NT2/D1 (cell line): ENCODE data around the gene CLIC1.

ENCODE experiments used
- SUZ12 ChIP-seq: IDR thresholded peaks from 2 replicates; pipeline ENCODE4 v1.6.1; 2011; ENCODE audit not compliant: insufficient read length, insufficient read depth; ENCODE audit errors: extremely low read depth
- YY1 ChIP-seq: IDR thresholded peaks from 2 replicates; pipeline ENCODE4 v1.6.1; 2011; ENCODE audit not compliant: insufficient read length, insufficient read depth
- ZNF274 ChIP-seq: IDR thresholded peaks from 2 replicates; pipeline ENCODE4 v1.6.1; 2011; ENCODE audit warnings: mild to moderate bottlenecking, low read depth, low read length

DNA sequence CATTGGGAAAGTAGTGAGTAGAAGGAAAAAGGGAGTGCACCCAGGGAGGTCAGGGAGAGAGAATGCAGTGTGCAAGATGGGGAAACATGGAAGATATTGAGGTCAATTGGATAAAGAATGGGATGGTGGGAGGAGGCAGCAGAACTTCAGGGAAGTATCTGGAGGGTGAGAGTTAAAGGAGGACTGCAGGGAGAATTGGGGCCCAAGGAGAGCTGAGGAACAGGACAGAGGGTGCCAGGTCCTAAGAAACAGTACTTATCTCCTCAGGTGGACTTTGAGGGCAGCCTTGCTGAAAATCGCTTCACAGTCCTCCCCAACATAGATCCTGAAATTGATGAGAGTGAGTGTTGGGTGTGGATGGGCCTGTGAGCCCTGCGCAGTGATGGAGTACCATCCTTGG lies 22.0 kb upstream of the CLIC1 start:
- TF ChIP-seq ZNF274 (no peak), SUZ12 (no peak), YY1 (no peak)
